ENCODE data around the gene ANKDD1B. TPM values are rescaled to one million over a fixed set of nuclear protein-coding genes. Genes with fewer than 3 reads are reported as not detected.

The ANKDD1B gene
- total and polyA plus RNA-seq, 2 of the 8 experiments (the other 6 are each of a cell fraction or from before 2014, with no cell fraction given): 0.08 to 0.22 TPM

GRCh38 chr5:75608870-75609269 is 2.4 kb upstream of the ANKDD1B start:
- Histone ChIP-seq H3K9me3 (ENCODE audit: insufficient read depth in 2 of 2, low read depth in 1 of 2, low read length in 1 of 2) (no peaks in the 10 kb centered on the region), H3K27me3 (replicated peaks in 1 of 4; ENCODE audit: control insufficient read depth in 3 of 4, extremely low read depth in 1 of 4, insufficient read depth in 3 of 4, low read length in 3 of 4) (no peaks in the 10 kb centered on the region; a peak in 2 of 7 replicates), H2BK5ac (ENCODE audit: low read depth, low read length) (no peak overlapping the region), H3K4me2 (ENCODE audit: insufficient read depth in 1 of 2, low read depth in 2 of 2, low read length in 2 of 2) (no peak overlapping the region), H3K9ac (replicated peaks in 1 of 4; ENCODE audit: extremely low read depth in 1 of 4, low read depth in 3 of 4, low read length in 3 of 4) (no peak overlapping the region), H3K14ac (ENCODE audit: insufficient read length) (no peak overlapping the region), H3K36me3 (ENCODE audit: control insufficient read depth in 2 of 4, insufficient read depth in 4 of 4, low read length in 3 of 4) (no peaks in the 10 kb centered on the region), H2AFZ (ENCODE audit: low read length) (no peak overlapping the region), H4K8ac (ENCODE audit: extremely low read depth, insufficient read depth, low read length) (no peak overlapping the region), H3K4me3 (ENCODE audit: extremely low read depth in 1 of 4, insufficient read depth in 2 of 4, low read depth in 3 of 4, low read length in 4 of 4) (no peak overlapping the region), H3K23ac (ENCODE audit: insufficient read length) (no peak overlapping the region), H3K18ac (ENCODE audit: extremely low read depth, low read length) (no peak overlapping the region), H2BK15ac (ENCODE audit: low read length) (no peak overlapping the region), H3K27ac (ENCODE audit: low read depth, low read length) (no peak overlapping the region), H3K4ac (replicated peaks; ENCODE audit: insufficient read length, low read depth, low read length) (no peak overlapping the region), H3K23me2 (ENCODE audit: low read depth, low read length) (peaks cover 13% of the 10 kb centered on the region), H3K79me2 (ENCODE audit: control insufficient read depth in 1 of 2, insufficient read depth in 2 of 2, low read length in 2 of 2) (no peaks in the 10 kb centered on the region), H2BK20ac (ENCODE audit: low read length) (no peak overlapping the region), H3K79me1 (ENCODE audit: low read depth, low read length) (no peaks in the 10 kb centered on the region), H3K56ac (replicated peaks; ENCODE audit: insufficient read length, low read depth, low read length) (no peak overlapping the region), H2AK5ac (ENCODE audit: low read depth, low read length) (no peak overlapping the region), H4K20me1 (replicated peaks in 1 of 2; ENCODE audit: control insufficient read depth in 1 of 2, insufficient read depth in 2 of 2, low read length in 2 of 2) (no peaks in the 10 kb centered on the region), H4K91ac (replicated peaks; ENCODE audit: insufficient read length, low read length) (no peak overlapping the region), H3K4me1 (replicated peaks in 1 of 4; ENCODE audit: control insufficient read depth in 3 of 4, insufficient read depth in 4 of 4, low read length in 3 of 4) (peaks cover 0 to 2% (median 0%) of the 10 kb centered on the region in 4 experiments; a peak in 1 of 7 replicates), H2BK120ac (replicated peaks; ENCODE audit: low read depth, low read length) (no peak overlapping the region), H2BK12ac (ENCODE audit: low read depth, low read length) (no peak overlapping the region), H4K5ac (ENCODE audit: insufficient read length, low read depth, low read length) (no peak overlapping the region)
- ChIA-PET POLR2A (ENCODE audit: partially characterized antibody) (no interaction called here), CTCF (ENCODE audit: partially characterized antibody) (interaction anchor here (0.5 kb wide), 1 partner anchor 20 kb away, joined by 3 read pairs; no protein-coding TSS in a partner anchor)
- FAIRE-seq (no peak), DNase-seq (ENCODE audit: low read depth in 1 of 2, low spot score in 2 of 2) (no peak)
- TF ChIP-seq TAF7 (optimal IDR thresholded peaks at IDR 0.05; ENCODE audit: borderline replicate concordance, low read depth, low read length) (no peak), E2F6 (IDR thresholded peaks at IDR 0.05) (no peak), SIX5 (IDR thresholded peaks at IDR 0.05; ENCODE audit: low read depth, low read length) (no peak), CREB1 (IDR thresholded peaks at IDR 0.05) (no peak), SRF (IDR thresholded peaks at IDR 0.05; ENCODE audit: low read depth, low read length) (no peak)
- WGBS, 2 experiments (ENCODE audit: extremely low coverage in 1 of 2, insufficient coverage in 1 of 2, insufficient read length in 1 of 2, insufficient replicate concordance in 2 of 2, low coverage in 1 of 2, low lambda C conversion rate in 2 of 2, missing lambda C conversion rate in 1 of 2): 85% methylated on average over 1 of the region's 1 CpG; no CpG with 5 or more reads in 1 of the 2 experiments

All from H1 (cell line).